Adrenal gland (tissue), 5 donors: ENCODE results near the gene AZI2.

ENCODE experiments used
- CTCF ChIP-seq, 6 experiments: fragments of 450-650 bp in 4 of 6; fragments of 200-600 bp in 2 of 6; sonication (generic) in 1 of 6; IDR thresholded peaks; 1 replicate in 5 of 6; 2 replicates in 1 of 6; pipeline versions ENCODE4 v1.5.1 to v1.8.0; 2016 to 2021; ENCODE audit warnings: antibody characterized with exemption in 6 of 6, mild to moderate bottlenecking in 2 of 6, moderate library complexity in 1 of 6
- POLR2A ChIP-seq, 2 donors: fragments of 450-650 bp; IDR thresholded peaks; one replicate each; pipeline ENCODE4 v1.6.1; 2017; ENCODE audit warnings: antibody characterized with exemption in 2 of 2, mild to moderate bottlenecking in 2 of 2, moderate library complexity in 1 of 2
- donor health status: DM: no; HTN: no; CAD: no.

- no peak for TF ChIP-seq POLR2A (IDR thresholded peaks at IDR 0.05)
- no peak for TF ChIP-seq CTCF (IDR thresholded peaks at IDR 0.05)
These were observed 27.8 kb upstream of the AZI2 start for GRCh38 chr3:28376424-28376823.
